Astrocyte of the hippocampus (primary cell): ENCODE measurements around the gene FBXL20.
"Not testable (repeated sequence)": the region's sequence is repeated elsewhere in the genome, so short reads cannot be mapped to it uniquely, and the experiment has no call there.

ENCODE experiments used
- DNase-seq: peaks from one replicate; pipeline ENCODE4 v3.0.0; 2011; ENCODE audit warnings: low read depth, low spot score

Gene FBXL20

GRCh38 chr17:39328815-39329214 lies 72.6 kb downstream of the FBXL20 start:
- DNase-seq, result no peak

- DNase-seq, result no peak
Observed at GRCh38 chr17:39327109-39327508, 74.3 kb downstream of the FBXL20 start.

- no peak for DNase-seq
Observed at GRCh38 chr17:39325528-39326240, 75.7 kb downstream of the FBXL20 start.

- DNase-seq, result no peak
Observed at GRCh38 chr17:39318636-39319035, 82.8 kb downstream of the FBXL20 start.

- peak; percentile 3 for DNase-seq
Observed at GRCh38 chr17:39306509-39307212, 94.8 kb downstream of the FBXL20 start.

GRCh38 chr17:39305978-39306377 lies 95.4 kb downstream of the FBXL20 start:
- DNase-seq, result no peak

GRCh38 chr17:39304188-39304587 lies 97.2 kb downstream of the FBXL20 start:
- no peak for DNase-seq

GRCh38 chr17:39294060-39294459 lies 107.4 kb downstream of the FBXL20 start:
- no peak for DNase-seq

- DNase-seq, result not testable (repeated sequence)
Observed at GRCh38 chr17:39292546-39292945, 108.9 kb downstream of the FBXL20 start.

- DNase-seq, result not testable (repeated sequence)
Observed at GRCh38 chr17:39286513-39286912, 114.9 kb downstream of the FBXL20 start.

- no peak for DNase-seq
Observed at GRCh38 chr17:39284685-39285084, 116.7 kb downstream of the FBXL20 start.

GRCh38 chr17:39283896-39284295 lies 117.5 kb downstream of the FBXL20 start:
- DNase-seq, result no peak

- no peak for DNase-seq
Observed at GRCh38 chr17:39283098-39283497, 118.3 kb downstream of the FBXL20 start.

- peak; percentile 21 for DNase-seq
Observed at GRCh38 chr17:39281806-39282205, 119.6 kb downstream of the FBXL20 start.

GRCh38 chr17:39278246-39278645 lies 123.2 kb downstream of the FBXL20 start:
- DNase-seq, result not testable (repeated sequence)

GRCh38 chr17:39277110-39277509 lies 124.3 kb downstream of the FBXL20 start:
- DNase-seq, result no peak

GRCh38 chr17:39276113-39276512 lies 125.3 kb downstream of the FBXL20 start:
- DNase-seq, result no peak

GRCh38 chr17:39271546-39271945 lies 129.9 kb downstream of the FBXL20 start:
- DNase-seq, result no peak

GRCh38 chr17:39270923-39271322 lies 130.5 kb downstream of the FBXL20 start:
- DNase-seq, result peak; percentile 30

GRCh38 chr17:39264119-39264518 lies 137.3 kb downstream of the FBXL20 start:
- DNase-seq, result no peak

GRCh38 chr17:39261286-39261685 lies 140.1 kb downstream of the FBXL20 start:
- no peak for DNase-seq

GRCh38 chr17:39252788-39253460 lies 148.5 kb downstream of the FBXL20 start:
- no peak for DNase-seq

- DNase-seq, result no peak
Observed at GRCh38 chr17:39251997-39252396, 149.4 kb downstream of the FBXL20 start.
